ENCODE data around the gene APMAP.

DNA sequence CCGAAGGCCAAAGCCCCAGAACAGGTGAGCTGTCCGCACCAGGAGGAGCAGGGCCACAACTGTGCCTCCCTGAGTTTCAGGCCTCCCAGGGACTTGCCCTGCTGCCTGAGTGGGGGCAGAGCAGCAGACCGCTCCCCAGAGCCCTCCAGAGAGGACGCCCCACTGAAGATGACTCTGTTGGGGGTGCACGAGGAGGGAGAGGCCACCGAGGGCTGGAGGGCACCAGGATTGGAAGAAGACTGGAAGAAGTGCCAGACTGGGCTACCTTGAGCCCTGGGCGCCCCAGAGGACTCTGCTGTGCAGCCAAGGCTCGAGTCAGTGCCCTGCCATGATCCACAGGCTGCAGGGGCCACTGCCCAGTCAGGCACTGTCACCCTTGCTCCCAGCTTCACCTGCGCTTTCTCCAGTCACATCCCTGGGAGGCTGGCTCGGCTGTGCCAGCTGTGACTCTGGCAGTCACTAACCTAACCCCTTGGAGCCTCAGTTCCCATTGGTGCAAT, 32.2 kb downstream of the APMAP start:
- TF ChIP-seq, protein P1, sequence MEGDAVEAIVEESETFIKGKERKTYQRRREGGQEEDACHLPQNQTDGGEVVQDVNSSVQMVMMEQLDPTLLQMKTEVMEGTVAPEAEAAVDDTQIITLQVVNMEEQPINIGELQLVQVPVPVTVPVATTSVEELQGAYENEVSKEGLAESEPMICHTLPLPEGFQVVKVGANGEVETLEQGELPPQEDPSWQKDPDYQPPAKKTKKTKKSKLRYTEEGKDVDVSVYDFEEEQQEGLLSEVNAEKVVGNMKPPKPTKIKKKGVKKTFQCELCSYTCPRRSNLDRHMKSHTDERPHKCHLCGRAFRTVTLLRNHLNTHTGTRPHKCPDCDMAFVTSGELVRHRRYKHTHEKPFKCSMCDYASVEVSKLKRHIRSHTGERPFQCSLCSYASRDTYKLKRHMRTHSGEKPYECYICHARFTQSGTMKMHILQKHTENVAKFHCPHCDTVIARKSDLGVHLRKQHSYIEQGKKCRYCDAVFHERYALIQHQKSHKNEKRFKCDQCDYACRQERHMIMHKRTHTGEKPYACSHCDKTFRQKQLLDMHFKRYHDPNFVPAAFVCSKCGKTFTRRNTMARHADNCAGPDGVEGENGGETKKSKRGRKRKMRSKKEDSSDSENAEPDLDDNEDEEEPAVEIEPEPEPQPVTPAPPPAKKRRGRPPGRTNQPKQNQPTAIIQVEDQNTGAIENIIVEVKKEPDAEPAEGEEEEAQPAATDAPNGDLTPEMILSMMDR (IDR thresholded peaks at IDR 0.05; ENCODE audit: low read length), result no peak
- no peak for TF ChIP-seq EZH2 (IDR thresholded peaks at IDR 0.05; ENCODE audit: borderline replicate concordance, low read length)

All from OCI-LY1 (cell line).